HG03460 (cell line): ENCODE results near the gene S100A7A.
"Not testable (repeated sequence)": the region's sequence is repeated elsewhere in the genome, so short reads cannot be mapped to it uniquely, and the experiment has no call there.

ENCODE experiments used
- ATAC-seq: cut with Tn5 transposase; IDR thresholded peaks from one replicate; pipeline ENCODE4 v1.9.1; 2021; ENCODE audit not compliant: unreplicated experiment

S100A7A gene

DNA sequence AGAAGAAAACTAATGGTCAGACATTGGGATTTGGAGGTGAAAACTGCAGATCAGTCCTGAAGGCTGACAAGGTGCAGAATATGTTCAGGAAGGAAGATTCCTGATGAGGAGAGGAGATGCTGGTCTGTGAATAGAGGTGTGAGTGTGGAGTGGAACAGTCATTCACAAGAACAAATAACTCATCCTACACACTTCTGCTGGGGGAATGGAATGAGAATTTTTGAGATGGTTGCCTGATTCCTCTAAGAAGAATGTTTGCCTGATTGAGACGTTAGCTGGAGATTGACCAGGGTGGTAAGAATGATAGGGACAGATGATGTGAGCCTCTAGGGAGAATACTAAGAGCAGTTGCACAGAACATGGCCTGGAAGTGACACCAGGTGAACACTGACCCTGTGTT, 40.1 kb downstream of the S100A7A start:
- no peak for ATAC-seq

DNA sequence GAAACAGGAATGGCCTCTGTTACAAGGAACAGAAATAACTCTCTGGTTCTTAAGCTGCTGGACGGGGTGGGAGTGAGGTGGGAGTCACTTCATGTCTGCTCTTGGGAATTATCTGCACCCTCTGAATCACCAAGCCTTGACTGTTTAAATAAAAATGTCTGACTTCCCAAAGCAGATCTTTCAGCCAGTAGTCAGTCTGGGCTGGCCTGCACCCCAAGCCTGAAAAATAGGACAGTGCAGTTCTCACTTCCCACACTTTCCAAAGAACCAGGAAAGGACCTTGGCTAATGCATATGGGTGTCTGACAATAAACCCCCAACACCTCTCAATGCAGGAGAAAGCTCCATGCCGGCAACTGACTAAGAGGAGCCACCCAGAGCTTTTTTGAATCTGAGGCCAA, 43.3 kb downstream of the S100A7A start:
- no peak for ATAC-seq

DNA sequence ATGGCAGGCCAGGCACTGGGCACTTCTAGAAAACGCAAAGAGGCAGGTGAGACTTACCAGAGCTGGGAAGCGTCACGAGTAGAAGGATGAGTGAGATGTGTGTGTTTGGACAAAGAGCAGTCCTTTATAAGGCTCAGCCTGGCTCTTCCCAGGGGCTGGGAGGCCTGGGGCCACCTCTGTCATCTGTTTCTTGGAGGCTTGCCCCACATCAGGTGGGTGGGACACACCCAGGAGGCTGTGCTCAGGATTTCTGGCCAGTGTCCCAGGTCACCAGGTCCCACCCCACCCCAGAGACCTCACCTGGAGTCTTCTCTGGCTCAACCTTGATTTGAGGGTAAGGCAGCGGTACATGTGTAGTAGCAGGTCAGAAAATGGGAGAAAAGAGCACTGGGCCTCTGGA, 44.2 kb downstream of the S100A7A start, which contains the start of gene S100A7:
TSS of gene S100A7 (minus strand) at position 101 of the 400 bp plus-strand sequence. CDS start 1,638 bp downstream, outside the sequence.
- ATAC-seq, result no peak

DNA sequence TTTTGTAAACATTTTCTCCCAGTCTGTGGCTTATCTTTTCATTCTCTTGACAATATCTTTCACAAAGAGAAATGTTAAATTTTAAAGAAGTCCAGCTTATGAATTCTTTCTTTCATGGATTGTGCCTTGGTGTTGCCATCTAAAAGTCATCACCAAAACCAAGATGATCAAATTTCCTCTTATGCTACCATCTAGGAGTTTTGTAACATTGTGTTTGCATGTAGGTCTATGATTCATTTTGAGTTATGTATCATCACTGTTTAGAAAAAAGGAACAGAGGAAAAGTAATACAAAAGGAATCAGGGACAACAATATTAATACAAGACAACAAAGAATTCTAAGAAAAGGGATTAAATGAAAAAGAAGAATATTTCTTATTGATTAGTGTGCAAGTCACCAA, 46.4 kb downstream of the S100A7A start:
- not testable (repeated sequence) for ATAC-seq

DNA sequence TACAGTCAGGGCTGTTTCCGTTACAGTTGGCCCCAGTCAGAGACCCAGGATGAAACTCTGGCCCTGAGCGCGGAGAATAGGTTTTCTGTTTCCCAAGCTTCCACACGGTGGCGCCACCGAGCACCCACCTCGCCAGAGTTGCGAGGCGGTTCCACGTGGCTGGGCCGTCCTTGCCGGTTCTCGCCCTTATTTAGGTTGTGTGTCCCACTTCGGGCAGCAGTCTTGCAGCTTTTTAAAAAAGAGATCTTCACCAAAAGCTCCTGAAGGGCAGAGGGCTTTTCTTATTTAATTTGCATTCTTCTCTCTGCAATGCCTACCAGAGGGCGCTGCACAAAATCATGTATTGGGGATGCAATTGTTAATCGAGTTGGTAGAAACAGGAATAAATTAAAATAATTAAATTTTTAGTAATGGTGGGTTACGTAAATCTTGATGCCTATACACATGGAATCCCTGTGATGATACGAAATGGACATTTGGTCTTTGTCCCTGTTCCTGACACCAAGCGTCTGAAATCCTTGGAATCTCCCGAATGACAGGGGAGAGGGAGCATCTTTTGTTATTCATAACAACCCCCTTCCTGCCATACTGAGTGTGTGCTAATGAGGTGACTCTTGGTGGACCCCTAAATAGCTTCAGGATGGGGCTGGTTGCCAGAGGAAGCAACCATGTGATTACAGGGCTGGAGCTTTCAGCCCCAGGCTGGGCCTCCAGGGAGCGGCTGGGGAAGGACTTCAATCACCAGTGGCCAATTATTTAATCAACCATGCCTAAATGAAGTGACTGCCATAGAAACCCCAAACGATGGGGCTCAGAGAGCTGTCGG, 49.7 kb downstream of the S100A7A start:
- no peak for ATAC-seq

DNA sequence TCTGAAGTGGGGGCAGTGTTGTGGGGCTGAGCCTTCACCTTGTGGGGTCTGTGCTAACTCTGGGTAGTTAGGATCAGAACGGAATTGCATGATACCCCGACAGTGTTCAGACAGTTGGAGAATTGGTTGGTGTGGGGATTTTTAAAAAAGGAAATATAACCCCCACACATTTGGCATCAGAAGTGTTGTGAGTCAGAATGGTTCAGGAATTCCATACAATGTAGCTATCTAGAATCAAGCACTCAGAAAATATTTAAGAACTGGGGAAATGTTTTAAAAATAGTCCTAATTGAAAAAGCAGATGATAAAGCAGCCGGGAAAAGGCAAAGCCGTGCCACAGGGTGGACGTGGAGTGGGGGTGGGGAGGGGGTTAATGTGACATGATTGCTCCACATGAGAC, 50.6 kb downstream of the S100A7A start:
- ATAC-seq, result no peak

DNA sequence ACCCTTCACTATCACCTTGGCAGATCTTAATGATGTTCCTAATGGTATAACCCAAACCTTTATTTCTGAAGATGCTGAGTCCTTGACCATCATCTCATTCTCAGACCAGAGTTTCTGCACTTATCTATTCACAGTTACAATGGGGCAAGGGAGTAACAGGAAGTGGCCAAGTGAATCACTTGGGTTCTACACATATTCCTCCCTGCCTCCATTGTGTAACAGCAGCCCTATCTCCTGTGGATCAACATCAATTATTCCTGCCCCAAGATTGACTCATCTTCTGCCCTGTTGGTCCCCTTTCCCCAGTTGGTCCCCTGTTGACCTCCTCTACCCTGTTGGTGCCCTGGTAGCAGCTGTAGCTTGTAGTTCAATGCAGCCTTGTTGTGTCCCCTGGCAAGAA, 54.4 kb downstream of the S100A7A start:
- no peak for ATAC-seq
